GM06990 (cell line): ENCODE measurements around the gene KSR2.

ENCODE experiments used
- DNase-seq: peaks from one replicate; pipeline ENCODE4 v3.0.0-alpha.2; 2011; ENCODE audit not compliant: insufficient read length; ENCODE audit errors: extremely low read depth
- H3K27me3 ChIP-seq: replicated peaks from 2 replicates; pipeline ENCODE4 v1.6.0; 2011; ENCODE audit warnings: low read length; ENCODE audit not compliant: control insufficient read depth, insufficient read depth
- H3K36me3 ChIP-seq: 2 replicates; pipeline ENCODE4 v1.5.1; 2011; ENCODE audit warnings: low read length; ENCODE audit not compliant: control insufficient read depth, insufficient read depth
- H3K4me3 ChIP-seq: replicated peaks from 2 replicates; pipeline ENCODE4 v1.5.1; 2011; ENCODE audit warnings: low read depth, mild to moderate bottlenecking, control low read depth, low read length
- TF ChIP-seq, protein P1 (sequence below): IDR thresholded peaks from 2 replicates; pipeline ENCODE4 v1.5.1; 2011; ENCODE audit warnings: low read length, control low read depth, mild to moderate bottlenecking, inconsistent platforms; ENCODE audit not compliant: insufficient read depth, poor library complexity, severe bottlenecking

The KSR2 gene

GRCh38 chr12:117842220-117842619 lies 126.6 kb downstream of the KSR2 start:
- DNase-seq = no peak
- Histone ChIP-seq H3K27me3 (peaks cover 2% of the 10 kb centered on the region; the same call in 1 of the 2 replicates), H3K36me3 (no peaks in the 10 kb centered on the region), H3K4me3 (no peak overlapping the region)
- TF ChIP-seq, protein P1, sequence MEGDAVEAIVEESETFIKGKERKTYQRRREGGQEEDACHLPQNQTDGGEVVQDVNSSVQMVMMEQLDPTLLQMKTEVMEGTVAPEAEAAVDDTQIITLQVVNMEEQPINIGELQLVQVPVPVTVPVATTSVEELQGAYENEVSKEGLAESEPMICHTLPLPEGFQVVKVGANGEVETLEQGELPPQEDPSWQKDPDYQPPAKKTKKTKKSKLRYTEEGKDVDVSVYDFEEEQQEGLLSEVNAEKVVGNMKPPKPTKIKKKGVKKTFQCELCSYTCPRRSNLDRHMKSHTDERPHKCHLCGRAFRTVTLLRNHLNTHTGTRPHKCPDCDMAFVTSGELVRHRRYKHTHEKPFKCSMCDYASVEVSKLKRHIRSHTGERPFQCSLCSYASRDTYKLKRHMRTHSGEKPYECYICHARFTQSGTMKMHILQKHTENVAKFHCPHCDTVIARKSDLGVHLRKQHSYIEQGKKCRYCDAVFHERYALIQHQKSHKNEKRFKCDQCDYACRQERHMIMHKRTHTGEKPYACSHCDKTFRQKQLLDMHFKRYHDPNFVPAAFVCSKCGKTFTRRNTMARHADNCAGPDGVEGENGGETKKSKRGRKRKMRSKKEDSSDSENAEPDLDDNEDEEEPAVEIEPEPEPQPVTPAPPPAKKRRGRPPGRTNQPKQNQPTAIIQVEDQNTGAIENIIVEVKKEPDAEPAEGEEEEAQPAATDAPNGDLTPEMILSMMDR = no peak

GRCh38 chr12:117837737-117838050 lies 131.1 kb downstream of the KSR2 start:
- no peak overlapping the region for H3K4me3 ChIP-seq
- TF ChIP-seq, protein P1 = no peak
- no peak for DNase-seq
- no peaks in the 10 kb centered on the region for H3K27me3 ChIP-seq
- H3K36me3 ChIP-seq = no peaks in the 10 kb centered on the region

DNA sequence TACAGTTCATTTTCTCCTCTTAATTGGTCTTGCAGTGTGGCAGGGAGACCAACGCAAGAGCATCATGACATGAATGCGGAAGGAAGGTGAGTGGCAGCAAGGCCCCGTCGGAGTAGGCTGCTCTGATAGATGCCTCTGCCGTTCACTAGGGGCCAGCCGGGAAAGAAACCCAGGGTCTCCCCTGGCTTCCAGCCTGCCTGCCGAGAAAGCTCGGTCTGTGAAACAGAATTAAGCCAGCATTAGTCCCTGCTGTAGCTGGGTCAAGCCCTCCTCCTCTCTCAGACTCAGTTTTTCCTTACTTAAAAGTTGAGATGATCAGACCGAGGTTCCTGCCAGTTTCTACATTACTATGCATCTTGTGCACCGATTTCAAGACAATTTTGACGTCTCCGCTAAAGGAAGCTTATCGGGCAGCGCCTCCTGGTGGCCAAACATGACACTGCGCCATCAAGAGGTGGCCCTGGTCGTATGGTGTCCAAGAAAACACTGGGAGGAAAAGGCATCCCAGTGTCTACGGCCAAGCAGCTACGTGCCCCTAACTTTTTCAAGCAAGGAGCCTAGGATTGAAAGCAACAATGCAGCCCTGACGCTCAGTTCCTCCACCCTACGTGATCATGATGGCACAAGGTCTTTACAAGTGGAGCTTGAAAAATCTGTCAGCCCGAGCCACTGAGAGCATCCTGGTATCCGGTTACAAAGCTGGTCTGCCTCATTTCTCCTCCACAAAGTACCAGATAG lies 131.6 kb downstream of the KSR2 start:
- Histone ChIP-seq H3K36me3 (no peaks in the 10 kb centered on the region), H3K27me3 (no peaks in the 10 kb centered on the region), H3K4me3 (no peak overlapping the region)
- TF ChIP-seq, protein P1 = peak; percentile 99
- DNase-seq = peak; percentile 35

GRCh38 chr12:117836476-117836875 lies 132.3 kb downstream of the KSR2 start:
- H3K36me3 ChIP-seq = no peaks in the 10 kb centered on the region
- H3K4me3 ChIP-seq = no peak overlapping the region
- no peaks in the 10 kb centered on the region for H3K27me3 ChIP-seq
- DNase-seq = no peak
- TF ChIP-seq, protein P1 = no peak

DNA sequence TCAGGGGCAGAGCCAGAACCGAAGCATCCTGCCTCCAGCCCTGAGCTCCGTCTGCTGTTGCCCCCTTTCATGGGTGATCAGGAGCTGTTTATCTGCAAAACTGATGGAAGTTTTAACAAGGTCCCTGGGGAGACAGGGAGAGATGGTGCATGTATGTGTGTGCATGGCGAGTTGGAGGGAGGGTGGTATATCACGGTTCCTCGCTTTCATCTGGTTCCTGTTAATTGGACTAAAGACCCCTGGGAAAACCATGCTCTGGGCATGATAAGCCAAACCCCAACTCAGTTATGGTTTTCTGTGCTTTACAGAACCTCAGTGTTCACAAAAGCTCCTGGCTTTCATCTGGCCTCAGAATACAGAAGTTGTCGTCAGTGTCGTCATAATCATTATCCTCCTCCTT lies 133.6 kb downstream of the KSR2 start:
- TF ChIP-seq, protein P1 = no peak
- no peak for DNase-seq

More for the DNA sequence above, 133.6 kb downstream of the KSR2 start:
- H3K4me3 ChIP-seq = no peak overlapping the region
- no peaks in the 10 kb centered on the region for H3K36me3 ChIP-seq
- H3K27me3 ChIP-seq = no peaks in the 10 kb centered on the region
